ENCODE measurements around the gene TSFM.
"Not testable (repeated sequence)": the region's sequence is repeated elsewhere in the genome, so short reads cannot be mapped to it uniquely, and the experiment has no call there.

Gene TSFM

GRCh38 chr12:57762463-57762862 is 20.1 kb upstream of the TSFM start:
- no peak for DNase-seq (ENCODE audit: low read depth, low spot score)

- no peak for DNase-seq (ENCODE audit: low read depth, low spot score)
Observed at GRCh38 chr12:57763881-57764661, 18.5 kb upstream of the TSFM start.

GRCh38 chr12:57764662-57765002 is 18.0 kb upstream of the TSFM start:
- DNase-seq (ENCODE audit: low read depth, low spot score), result no peak

- peak; percentile 52 for DNase-seq (ENCODE audit: low read depth, low spot score)
Observed at GRCh38 chr12:57765003-57765697, 17.4 kb upstream of the TSFM start.

- peak; percentile 19 for DNase-seq (ENCODE audit: low read depth, low spot score)
Observed at GRCh38 chr12:57765698-57766463, 16.7 kb upstream of the TSFM start.

GRCh38 chr12:57766464-57767304 is 15.9 kb upstream of the TSFM start, which contains the start of gene CYP27B1:
Gene CYP27B1 (minus strand): TSS chr12:57767078. CDS start chr12:57767041, 37 bp downstream.
- peak; percentile 41 for DNase-seq (ENCODE audit: low read depth, low spot score)

GRCh38 chr12:57767305-57767698 is 15.3 kb upstream of the TSFM start:
- DNase-seq (ENCODE audit: low read depth, low spot score), result no peak

GRCh38 chr12:57767876-57768275 is 14.7 kb upstream of the TSFM start:
- no peak for DNase-seq (ENCODE audit: low read depth, low spot score)

- no peak for DNase-seq (ENCODE audit: low read depth, low spot score)
Observed at GRCh38 chr12:57769594-57769993, 13.0 kb upstream of the TSFM start.

GRCh38 chr12:57770734-57771133 is 11.9 kb upstream of the TSFM start:
- DNase-seq (ENCODE audit: low read depth, low spot score), result no peak

GRCh38 chr12:57771236-57771872 is 11.2 kb upstream of the TSFM start:
- peak; percentile 96 for DNase-seq (ENCODE audit: low read depth, low spot score)

GRCh38 chr12:57771873-57772428 is 10.6 kb upstream of the TSFM start, which contains the start of gene METTL1:
Gene METTL1 (minus strand): TSS chr12:57772105. CDS start chr12:57772083, 22 bp downstream.
- DNase-seq (ENCODE audit: low read depth, low spot score), result peak; percentile 99

- peak; percentile 70 for DNase-seq (ENCODE audit: low read depth, low spot score)
Observed at GRCh38 chr12:57772429-57773322, 9.9 kb upstream of the TSFM start, which contains the start of gene EEF1AKMT3. Gene EEF1AKMT3 (plus strand): TSS chr12:57772614. CDS start chr12:57772725, 111 bp downstream.

- not testable (repeated sequence) for DNase-seq (ENCODE audit: low read depth, low spot score)
Observed at GRCh38 chr12:57774634-57775033, 8.0 kb upstream of the TSFM start.

GRCh38 chr12:57775044-57775443 is 7.5 kb upstream of the TSFM start:
- DNase-seq (ENCODE audit: low read depth, low spot score), result no peak

- DNase-seq (ENCODE audit: low read depth, low spot score), result no peak
Observed at GRCh38 chr12:57775563-57776246, 6.9 kb upstream of the TSFM start.

- DNase-seq (ENCODE audit: low read depth, low spot score), result no peak
Observed at GRCh38 chr12:57776247-57776587, 6.4 kb upstream of the TSFM start.

GRCh38 chr12:57777367-57777766 is 5.2 kb upstream of the TSFM start:
- no peak for DNase-seq (ENCODE audit: low read depth, low spot score)

- DNase-seq (ENCODE audit: low read depth, low spot score), result no peak
Observed at GRCh38 chr12:57777911-57778310, 4.7 kb upstream of the TSFM start.
